ENCODE data around the gene TRIM72. TPM values are rescaled to one million over a fixed set of nuclear protein-coding genes. Genes with fewer than 3 reads are reported as not detected.

Gene TRIM72
- total RNA-seq, 1 experiment from 2014 or later = not detected

DNA sequence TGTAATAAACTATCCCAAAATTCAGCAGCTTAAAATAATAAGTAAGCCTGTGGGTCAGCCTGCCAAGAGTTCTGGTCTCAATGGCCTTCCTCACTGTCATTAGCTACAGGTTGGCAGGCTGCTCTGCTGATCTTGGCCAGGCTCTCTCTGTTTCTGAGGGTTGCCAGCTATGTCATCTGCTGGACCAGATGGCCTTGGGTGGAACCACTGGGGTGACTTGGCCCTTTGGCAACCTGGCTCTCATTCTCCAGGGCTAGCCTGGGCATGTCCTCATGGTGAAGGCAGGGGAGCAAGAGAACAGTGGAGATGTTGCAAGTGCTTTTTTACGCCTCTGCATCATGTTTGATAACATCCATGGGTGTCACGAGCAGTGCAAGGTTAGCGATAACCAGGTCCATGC is 59.8 kb downstream of the TRIM72 start:
- no peak overlapping the region for H3K27ac ChIP-seq (ENCODE audit: low read length)
- H3K36me3 ChIP-seq (ENCODE audit: low read depth, low read length) = no peaks in the 10 kb centered on the region
- no peaks in the 10 kb centered on the region for H3F3A ChIP-seq (ENCODE audit: low read length, unreplicated experiment)
- H3K9ac ChIP-seq (ENCODE audit: low read length) = no peak overlapping the region
- H3K79me2 ChIP-seq (ENCODE audit: low read length) = no peaks in the 10 kb centered on the region
- POLR2A ChIA-PET (ENCODE audit: unreplicated experiment) = interaction anchor here (0.6 kb wide), 1 partner anchor 46 kb away, joined by 14 read pairs; no protein-coding TSS in a partner anchor
- H3K4me1 ChIP-seq (ENCODE audit: insufficient read depth, low read length) = no peaks in the 10 kb centered on the region
- no peak overlapping the region for H3K4me2 ChIP-seq (ENCODE audit: low read length)
- no peaks in the 10 kb centered on the region for H3K9me3 ChIP-seq (ENCODE audit: low read length)
- intact Hi-C loops (cut with micrococcal nuclease) = no loop called here
- ATAC-seq (no peak), DNase-seq (no peak)
- no peak for TF ChIP-seq CTCF (conservative IDR thresholded peaks at IDR 0.05; ENCODE audit: low read depth, low read length)
- no peak for TF ChIP-seq EZH2 (IDR thresholded peaks at IDR 0.05; ENCODE audit: low read length, unreplicated experiment)
- TF ChIP-seq EZH2phosphoT487 (IDR thresholded peaks at IDR 0.05; ENCODE audit: borderline replicate concordance, low read length) = no peak
- CTCF ChIA-PET = no interaction called here
- H2AFZ ChIP-seq (ENCODE audit: low read length) = no peak overlapping the region
- no peak overlapping the region for H3K4me3 ChIP-seq (ENCODE audit: low read length)
- H3K9me2 ChIP-seq (replicated peaks; ENCODE audit: low read length) = no peaks in the 10 kb centered on the region
- H4K20me1 ChIP-seq (ENCODE audit: low read length) = no peaks in the 10 kb centered on the region
- no TSS peak for BruUV-seq (replicated peaks)
- no peaks in the 10 kb centered on the region; the same call in 1 of the 2 replicates for H3K27me3 ChIP-seq (ENCODE audit: low read length)

DNA sequence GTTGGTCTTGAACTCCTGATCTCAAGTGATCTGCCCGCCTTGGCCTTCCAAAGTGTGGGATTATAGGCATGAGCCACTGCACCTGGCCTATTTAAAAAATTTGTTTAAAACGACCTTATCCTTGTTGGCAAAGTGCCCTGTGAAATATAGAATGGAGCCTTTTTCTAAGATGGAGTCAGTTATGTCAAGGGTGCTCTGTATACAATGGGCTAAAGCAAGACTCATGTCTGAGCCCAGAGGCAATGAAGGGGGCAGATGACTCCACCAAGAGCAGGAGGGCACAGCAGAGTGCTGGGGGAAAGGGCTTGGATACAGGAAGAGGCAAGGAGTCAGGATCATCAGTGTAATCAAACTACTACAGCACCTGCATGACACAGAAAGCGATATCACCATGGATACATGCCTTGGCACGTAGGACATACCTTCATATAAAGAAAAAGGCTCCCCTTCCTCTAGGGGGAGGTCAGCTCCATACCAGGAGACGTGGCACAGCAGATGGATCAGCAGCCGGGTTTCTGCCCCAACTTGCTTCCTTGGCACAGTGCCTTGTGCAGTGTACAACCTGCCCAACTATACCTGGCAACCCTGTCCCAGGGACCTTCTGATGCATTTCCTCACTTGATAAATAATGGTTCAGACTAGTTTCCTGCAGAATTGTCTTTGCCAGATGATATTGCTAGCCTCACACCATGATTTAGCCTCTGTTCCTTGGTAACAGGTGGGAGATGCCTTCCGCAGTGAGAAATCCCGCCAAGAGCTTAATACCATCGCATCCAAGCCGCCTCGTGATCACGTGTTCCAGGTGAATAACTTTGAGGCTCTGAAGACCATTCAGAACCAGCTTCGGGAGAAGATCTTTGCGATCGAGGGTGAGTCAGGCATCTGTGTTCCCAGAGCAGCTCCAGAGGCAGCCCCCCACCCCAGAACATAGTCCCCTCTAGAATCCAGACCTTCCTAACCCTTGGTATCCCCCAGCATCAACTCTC is 61.2 kb downstream of the TRIM72 start:
- H3K4me3 ChIP-seq (ENCODE audit: low read length) = no peak overlapping the region
- ATAC-seq (no peak), DNase-seq (no peak)
- H3K27me3 ChIP-seq (ENCODE audit: low read length) = no peaks in the 10 kb centered on the region
- ChIA-PET POLR2A (ENCODE audit: unreplicated experiment) (no interaction called here), CTCF (no interaction called here)
- no TSS peak for BruUV-seq (replicated peaks)
- no peak overlapping the region for H3K4me2 ChIP-seq (ENCODE audit: low read length)
- no peak overlapping the region for H2AFZ ChIP-seq (ENCODE audit: low read length)
- no peak for TF ChIP-seq CTCF (conservative IDR thresholded peaks at IDR 0.05; ENCODE audit: low read depth, low read length)
- no peak for TF ChIP-seq EZH2 (IDR thresholded peaks at IDR 0.05; ENCODE audit: low read length, unreplicated experiment)
- no peak for TF ChIP-seq EZH2phosphoT487 (IDR thresholded peaks at IDR 0.05; ENCODE audit: borderline replicate concordance, low read length)
- no peaks in the 10 kb centered on the region for H4K20me1 ChIP-seq (ENCODE audit: low read length)
- H3K4me1 ChIP-seq (ENCODE audit: insufficient read depth, low read length) = no peaks in the 10 kb centered on the region
- no peak overlapping the region for H3K9ac ChIP-seq (ENCODE audit: low read length)
- no peaks in the 10 kb centered on the region for H3K9me3 ChIP-seq (ENCODE audit: low read length)
- intact Hi-C loops (cut with micrococcal nuclease) = no loop called here
- H3K27ac ChIP-seq (ENCODE audit: low read length) = no peak overlapping the region
- no peaks in the 10 kb centered on the region for H3K79me2 ChIP-seq (ENCODE audit: low read length)
- H3K36me3 ChIP-seq (ENCODE audit: low read depth, low read length) = no peaks in the 10 kb centered on the region
- no peaks in the 10 kb centered on the region for H3F3A ChIP-seq (ENCODE audit: low read length, unreplicated experiment)
- no peaks in the 10 kb centered on the region for H3K9me2 ChIP-seq (replicated peaks; ENCODE audit: low read length)

- intact Hi-C loops (cut with micrococcal nuclease) = no loop called here
- no peak overlapping the region for H3K4me3 ChIP-seq (ENCODE audit: low read length)
- no peaks in the 10 kb centered on the region for H3K36me3 ChIP-seq (ENCODE audit: low read depth, low read length)
- POLR2A ChIA-PET (ENCODE audit: unreplicated experiment) = no interaction called here
- H3K9ac ChIP-seq (ENCODE audit: low read length) = no peak overlapping the region
- DNase-seq (no peak), ATAC-seq (no peak)
- H3K79me2 ChIP-seq (ENCODE audit: low read length) = no peaks in the 10 kb centered on the region
- no peak overlapping the region for H2AFZ ChIP-seq (ENCODE audit: low read length)
- H3K4me2 ChIP-seq (ENCODE audit: low read length) = no peak overlapping the region
- no peaks in the 10 kb centered on the region for H3K9me2 ChIP-seq (replicated peaks; ENCODE audit: low read length)
- TF ChIP-seq EZH2phosphoT487 (IDR thresholded peaks at IDR 0.05; ENCODE audit: borderline replicate concordance, low read length) = no peak
- no peak for TF ChIP-seq CTCF (conservative IDR thresholded peaks at IDR 0.05; ENCODE audit: low read depth, low read length)
- TF ChIP-seq EZH2 (IDR thresholded peaks at IDR 0.05; ENCODE audit: low read length, unreplicated experiment) = no peak
- CTCF ChIA-PET = no interaction called here
- no TSS peak for BruUV-seq (replicated peaks)
- H3F3A ChIP-seq (ENCODE audit: low read length, unreplicated experiment) = no peaks in the 10 kb centered on the region
- no peaks in the 10 kb centered on the region for H4K20me1 ChIP-seq (ENCODE audit: low read length)
- no peaks in the 10 kb centered on the region for H3K9me3 ChIP-seq (ENCODE audit: low read length)
- no peak overlapping the region for H3K27ac ChIP-seq (ENCODE audit: low read length)
- H3K4me1 ChIP-seq (ENCODE audit: insufficient read depth, low read length) = no peaks in the 10 kb centered on the region
- no peaks in the 10 kb centered on the region for H3K27me3 ChIP-seq (ENCODE audit: low read length)
Observed at GRCh38 chr16:31276600-31276999, 62.7 kb downstream of the TRIM72 start.

Data from PC-3 (cell line).